HL-60 (cell line): ENCODE results near the gene KCMF1.

ENCODE experiments used
- DNase-seq, 2 experiments: peaks; one replicate each; pipeline ENCODE4 v3.0.0-alpha.2; 2010 to 2020; ENCODE audit warnings: low read depth in 1 of 2, low spot score in 1 of 2
- H3K27ac ChIP-seq: fragments of 250-450 bp; sonication (Bioruptor Pico); replicated peaks from 2 replicates; pipeline ENCODE4 v1.5.1; 2020; ENCODE audit warnings: mild to moderate bottlenecking, moderate library complexity
- H3K27me3 ChIP-seq: fragments of 250-450 bp; sonication (Bioruptor Pico); 2 replicates; pipeline ENCODE4 v1.5.1; 2021; ENCODE audit warnings: mild to moderate bottlenecking, moderate library complexity; ENCODE audit not compliant: insufficient read depth, poor library complexity, severe bottlenecking
- H3K4me3 ChIP-seq: replicated peaks from 2 replicates; pipeline ENCODE4 v1.5.1; 2011; ENCODE audit warnings: mild to moderate bottlenecking, control low read depth, low read length; ENCODE audit not compliant: insufficient read depth
- GABPA ChIP-seq: IDR thresholded peaks from 2 replicates; pipeline ENCODE4 v1.6.1; 2012; ENCODE audit warnings: low read depth
- POLR2AphosphoS5 ChIP-seq: IDR thresholded peaks from 2 replicates; pipeline ENCODE4 v1.6.1; 2012; ENCODE audit warnings: low read depth
- SPI1 ChIP-seq: IDR thresholded peaks from 2 replicates; pipeline ENCODE4 v1.6.1; 2012; ENCODE audit warnings: low read depth, mild to moderate bottlenecking, borderline replicate concordance
- TF ChIP-seq, protein P1 (sequence below): IDR thresholded peaks from one replicate; pipeline ENCODE4 v1.5.1; 2011; ENCODE audit warnings: low read length, control low read depth, inconsistent platforms; ENCODE audit not compliant: insufficient read depth
- TF ChIP-seq, protein P2 (sequence below): IDR thresholded peaks from 2 replicates; pipeline ENCODE4 v1.6.1; 2012; ENCODE audit warnings: low read depth; ENCODE audit not compliant: insufficient replicate concordance

KCMF1 gene

DNA sequence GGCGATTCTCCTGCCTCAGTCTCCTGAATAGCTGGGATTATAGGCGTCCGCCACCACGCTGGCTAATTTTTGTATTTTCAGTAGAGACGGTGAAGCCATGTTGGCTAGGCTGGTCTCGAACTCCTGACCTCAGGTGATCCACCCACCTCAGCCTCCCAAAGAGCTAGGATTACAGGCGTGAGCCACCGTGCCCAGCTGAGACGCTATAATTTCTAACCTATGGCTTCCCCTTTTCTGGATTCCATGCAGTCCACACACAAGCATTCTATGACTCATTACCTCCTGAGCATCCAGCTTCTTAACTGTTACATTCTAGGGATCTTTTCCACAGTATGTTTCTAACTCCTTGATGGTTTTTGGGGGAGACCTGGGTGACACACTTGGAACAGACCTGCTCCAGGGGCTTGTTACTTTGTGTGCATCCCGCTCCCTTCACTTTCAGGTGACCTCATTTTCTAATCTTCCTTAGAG, 11.8 kb upstream of the KCMF1 start:
- DNase-seq, result peak in 1 of 2 experiments; percentile 14
- Histone ChIP-seq H3K27me3 (no peaks in the 10 kb centered on the region), H3K27ac (no peak overlapping the region), H3K4me3 (no peak overlapping the region)
- TF ChIP-seq, protein P1, sequence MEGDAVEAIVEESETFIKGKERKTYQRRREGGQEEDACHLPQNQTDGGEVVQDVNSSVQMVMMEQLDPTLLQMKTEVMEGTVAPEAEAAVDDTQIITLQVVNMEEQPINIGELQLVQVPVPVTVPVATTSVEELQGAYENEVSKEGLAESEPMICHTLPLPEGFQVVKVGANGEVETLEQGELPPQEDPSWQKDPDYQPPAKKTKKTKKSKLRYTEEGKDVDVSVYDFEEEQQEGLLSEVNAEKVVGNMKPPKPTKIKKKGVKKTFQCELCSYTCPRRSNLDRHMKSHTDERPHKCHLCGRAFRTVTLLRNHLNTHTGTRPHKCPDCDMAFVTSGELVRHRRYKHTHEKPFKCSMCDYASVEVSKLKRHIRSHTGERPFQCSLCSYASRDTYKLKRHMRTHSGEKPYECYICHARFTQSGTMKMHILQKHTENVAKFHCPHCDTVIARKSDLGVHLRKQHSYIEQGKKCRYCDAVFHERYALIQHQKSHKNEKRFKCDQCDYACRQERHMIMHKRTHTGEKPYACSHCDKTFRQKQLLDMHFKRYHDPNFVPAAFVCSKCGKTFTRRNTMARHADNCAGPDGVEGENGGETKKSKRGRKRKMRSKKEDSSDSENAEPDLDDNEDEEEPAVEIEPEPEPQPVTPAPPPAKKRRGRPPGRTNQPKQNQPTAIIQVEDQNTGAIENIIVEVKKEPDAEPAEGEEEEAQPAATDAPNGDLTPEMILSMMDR, result no peak
- TF ChIP-seq SPI1, result peak; percentile 62; the same call in 1 of the 2 replicates

DNA sequence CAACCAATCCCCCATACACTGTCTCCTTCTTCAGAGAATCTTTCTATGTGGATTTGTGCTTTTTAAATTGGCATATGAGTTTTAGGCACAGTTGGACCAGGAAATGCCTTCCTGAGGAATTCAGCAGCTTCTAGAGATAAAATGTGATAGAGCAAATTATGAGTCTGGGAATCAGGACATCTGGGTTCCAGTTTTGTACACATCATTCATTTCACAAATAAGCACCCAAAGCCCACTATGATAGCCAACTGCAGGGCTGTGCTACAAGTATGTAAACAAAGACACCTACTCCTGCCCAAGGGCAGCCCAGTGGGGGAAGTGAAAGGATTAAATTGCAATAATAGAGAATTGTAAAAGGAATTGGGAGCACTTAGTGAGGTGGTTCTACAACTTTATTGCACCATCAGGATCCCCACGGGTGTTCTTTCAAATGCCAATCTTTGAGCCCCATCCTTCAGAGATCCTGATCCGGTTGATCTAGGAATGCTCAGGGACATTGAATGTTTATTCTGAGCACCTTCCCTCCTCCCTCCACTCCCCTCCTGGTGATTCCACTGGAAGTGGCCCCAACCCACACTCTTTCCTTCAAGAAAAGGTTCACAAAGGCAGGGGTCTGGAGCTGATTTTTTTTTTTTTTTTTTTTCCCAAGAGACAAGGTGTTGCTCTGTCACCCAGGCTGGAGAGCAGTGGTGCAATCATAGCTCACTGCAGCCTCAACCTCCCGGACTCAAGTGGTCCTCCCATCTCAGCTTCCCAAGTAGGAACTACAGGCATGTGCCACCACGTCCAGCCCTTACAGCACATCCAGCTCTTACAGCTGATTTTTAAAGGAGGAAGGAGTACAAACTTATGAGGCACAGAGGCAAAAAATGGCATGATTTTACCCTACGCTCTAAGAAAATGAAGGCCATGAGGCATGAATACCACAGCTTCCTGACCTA, 11.1 kb upstream of the KCMF1 start:
- Histone ChIP-seq H3K27ac (no peak overlapping the region), H3K4me3 (no peak overlapping the region), H3K27me3 (no peaks in the 10 kb centered on the region)
- TF ChIP-seq, protein P2, sequence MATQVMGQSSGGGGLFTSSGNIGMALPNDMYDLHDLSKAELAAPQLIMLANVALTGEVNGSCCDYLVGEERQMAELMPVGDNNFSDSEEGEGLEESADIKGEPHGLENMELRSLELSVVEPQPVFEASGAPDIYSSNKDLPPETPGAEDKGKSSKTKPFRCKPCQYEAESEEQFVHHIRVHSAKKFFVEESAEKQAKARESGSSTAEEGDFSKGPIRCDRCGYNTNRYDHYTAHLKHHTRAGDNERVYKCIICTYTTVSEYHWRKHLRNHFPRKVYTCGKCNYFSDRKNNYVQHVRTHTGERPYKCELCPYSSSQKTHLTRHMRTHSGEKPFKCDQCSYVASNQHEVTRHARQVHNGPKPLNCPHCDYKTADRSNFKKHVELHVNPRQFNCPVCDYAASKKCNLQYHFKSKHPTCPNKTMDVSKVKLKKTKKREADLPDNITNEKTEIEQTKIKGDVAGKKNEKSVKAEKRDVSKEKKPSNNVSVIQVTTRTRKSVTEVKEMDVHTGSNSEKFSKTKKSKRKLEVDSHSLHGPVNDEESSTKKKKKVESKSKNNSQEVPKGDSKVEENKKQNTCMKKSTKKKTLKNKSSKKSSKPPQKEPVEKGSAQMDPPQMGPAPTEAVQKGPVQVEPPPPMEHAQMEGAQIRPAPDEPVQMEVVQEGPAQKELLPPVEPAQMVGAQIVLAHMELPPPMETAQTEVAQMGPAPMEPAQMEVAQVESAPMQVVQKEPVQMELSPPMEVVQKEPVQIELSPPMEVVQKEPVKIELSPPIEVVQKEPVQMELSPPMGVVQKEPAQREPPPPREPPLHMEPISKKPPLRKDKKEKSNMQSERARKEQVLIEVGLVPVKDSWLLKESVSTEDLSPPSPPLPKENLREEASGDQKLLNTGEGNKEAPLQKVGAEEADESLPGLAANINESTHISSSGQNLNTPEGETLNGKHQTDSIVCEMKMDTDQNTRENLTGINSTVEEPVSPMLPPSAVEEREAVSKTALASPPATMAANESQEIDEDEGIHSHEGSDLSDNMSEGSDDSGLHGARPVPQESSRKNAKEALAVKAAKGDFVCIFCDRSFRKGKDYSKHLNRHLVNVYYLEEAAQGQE, result no peak
- TF ChIP-seq GABPA (no peak), POLR2AphosphoS5 (no peak), SPI1 (no peak)
- TF ChIP-seq, protein P1, result no peak
- DNase-seq, result no peak

DNA sequence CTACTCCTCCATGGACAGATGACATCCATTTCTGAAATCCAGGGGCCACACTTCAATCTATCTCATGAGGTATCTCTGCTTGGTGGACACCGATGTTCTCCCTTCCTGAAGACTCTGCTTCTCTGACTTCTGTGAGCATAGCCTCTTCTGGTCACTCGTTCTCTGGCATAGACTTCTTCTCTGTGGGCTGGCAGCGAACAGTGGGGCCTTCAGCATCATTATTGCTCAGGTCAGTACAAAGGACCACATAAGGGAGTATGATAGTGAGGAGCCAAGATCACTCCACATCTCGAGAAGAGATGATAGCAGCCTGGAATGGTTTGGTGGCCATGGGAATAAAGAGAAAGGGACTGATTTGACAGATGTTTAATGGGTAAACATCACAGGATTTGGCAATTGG, 8.0 kb upstream of the KCMF1 start:
- Histone ChIP-seq H3K27ac (no peak overlapping the region), H3K4me3 (no peak overlapping the region), H3K27me3 (no peaks in the 10 kb centered on the region)
- no peak for DNase-seq
- no peak for TF ChIP-seq GABPA
- TF ChIP-seq SPI1, result no peak
- TF ChIP-seq, protein P1, result no peak
- TF ChIP-seq, protein P2, result no peak
- no peak for TF ChIP-seq POLR2AphosphoS5
